Muscle layer of colon (tissue), 2 donors: ENCODE results near the gene DOCK1.

Experiments
- H3K27ac ChIP-seq: one replicate; pipeline ENCODE4 v1.7.0; 2013; ENCODE audit warnings: low read depth, mild to moderate bottlenecking, low read length, moderate library complexity
- H3K27me3 ChIP-seq, 2 donors: one replicate each; pipeline ENCODE4 v1.7.0; 2013; ENCODE audit warnings: low read length in 2 of 2, mild to moderate bottlenecking in 2 of 2; ENCODE audit not compliant: insufficient read depth in 2 of 2, control insufficient read depth in 1 of 2
- H3K36me3 ChIP-seq: one replicate; pipeline ENCODE4 v1.7.0; 2013; ENCODE audit warnings: mild to moderate bottlenecking, low read length; ENCODE audit not compliant: insufficient read depth
- H3K4me1 ChIP-seq: one replicate; pipeline ENCODE4 v1.7.0; 2013; ENCODE audit warnings: mild to moderate bottlenecking, low read length; ENCODE audit not compliant: insufficient read depth
- H3K4me3 ChIP-seq, 2 donors: one replicate each; pipeline ENCODE4 v1.7.0; 2013; ENCODE audit warnings: low read length in 2 of 2, low read depth in 1 of 2, mild to moderate bottlenecking in 1 of 2, moderate library complexity in 1 of 2
- H3K9ac ChIP-seq: one replicate; pipeline ENCODE4 v1.7.0; 2013; ENCODE audit warnings: low read length
- H3K9me3 ChIP-seq: one replicate; pipeline ENCODE4 v1.7.0; 2013; ENCODE audit warnings: mild to moderate bottlenecking, low read length
- donor health status: abdominal sarcoma.
- donor health status: Adenocarcinoma of cecum.

Gene DOCK1

GRCh38 chr10:127472976-127473375 is 567.7 kb downstream of the DOCK1 start:
- H3K9ac ChIP-seq = no peak overlapping the region
- no peaks in the 10 kb centered on the region for H3K4me1 ChIP-seq
- H3K36me3 ChIP-seq = no peaks in the 10 kb centered on the region
- no peaks in the 10 kb centered on the region for H3K27me3 ChIP-seq
- H3K27ac ChIP-seq = no peak overlapping the region
- no peak overlapping the region for H3K4me3 ChIP-seq
- no peaks in the 10 kb centered on the region for H3K9me3 ChIP-seq

GRCh38 chr10:127474501-127474900 is 569.3 kb downstream of the DOCK1 start:
- Histone ChIP-seq H3K9me3 (no peaks in the 10 kb centered on the region), H3K9ac (no peak overlapping the region), H3K27ac (no peak overlapping the region), H3K4me1 (no peaks in the 10 kb centered on the region), H3K27me3 (no peaks in the 10 kb centered on the region), H3K4me3 (no peak overlapping the region), H3K36me3 (no peaks in the 10 kb centered on the region)

DNA sequence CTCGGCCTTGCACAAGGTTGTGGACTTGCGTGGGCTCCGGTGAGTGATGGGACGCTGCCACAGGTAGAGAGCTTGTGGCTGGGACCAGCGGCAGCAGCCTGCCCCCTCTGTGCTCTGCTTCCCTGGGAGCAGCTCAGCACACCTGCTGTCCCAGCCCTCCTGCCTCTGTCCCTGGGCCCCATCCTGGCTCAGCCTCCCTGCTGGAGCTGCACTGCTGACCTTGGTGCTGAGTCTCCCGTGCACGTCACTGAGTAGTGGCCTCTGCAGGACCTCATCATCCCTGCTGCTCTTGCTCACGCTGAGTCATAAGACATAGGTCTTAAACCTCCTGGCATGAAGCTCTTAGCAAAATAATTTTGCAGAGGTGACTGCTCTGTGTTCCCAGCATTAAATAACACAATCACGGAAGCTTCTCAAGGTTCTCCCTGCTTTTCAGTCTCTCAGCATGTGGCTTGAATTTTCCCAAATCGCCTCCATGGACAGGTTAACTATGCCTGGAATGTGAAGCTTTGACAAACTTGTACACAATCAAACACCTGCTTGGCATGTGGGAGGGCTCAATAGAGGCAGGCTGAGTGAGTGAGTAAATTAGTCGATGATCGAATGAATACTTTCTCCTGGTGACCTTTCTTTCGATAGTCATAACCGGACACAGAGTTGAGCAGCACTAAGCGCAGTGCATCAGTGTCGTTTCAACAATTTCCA is 580.1 kb downstream of the DOCK1 start:
- Histone ChIP-seq H3K4me3 (no peak overlapping the region), H3K4me1 (no peaks in the 10 kb centered on the region), H3K9ac (no peak overlapping the region), H3K27ac (no peak overlapping the region), H3K9me3 (no peaks in the 10 kb centered on the region), H3K36me3 (no peaks in the 10 kb centered on the region), H3K27me3 (peaks cover 0 to 4% of the 10 kb centered on the region in 2 donors)

GRCh38 chr10:127486355-127486754 is 581.1 kb downstream of the DOCK1 start:
- no peak overlapping the region for H3K4me3 ChIP-seq
- H3K9me3 ChIP-seq = no peaks in the 10 kb centered on the region
- H3K9ac ChIP-seq = no peak overlapping the region
- no peak overlapping the region for H3K27ac ChIP-seq
- no peaks in the 10 kb centered on the region for H3K36me3 ChIP-seq
- no peaks in the 10 kb centered on the region for H3K4me1 ChIP-seq
- peaks cover 0 to 4% of the 10 kb centered on the region in 2 donors for H3K27me3 ChIP-seq

GRCh38 chr10:127492607-127493250 is 587.5 kb downstream of the DOCK1 start:
- H3K36me3 ChIP-seq = no peaks in the 10 kb centered on the region
- no peak overlapping the region for H3K9ac ChIP-seq
- H3K27ac ChIP-seq = no peak overlapping the region
- no peaks in the 10 kb centered on the region for H3K9me3 ChIP-seq
- H3K4me3 ChIP-seq = no peak overlapping the region
- no peaks in the 10 kb centered on the region for H3K4me1 ChIP-seq
- H3K27me3 ChIP-seq = no peaks in the 10 kb centered on the region

DNA sequence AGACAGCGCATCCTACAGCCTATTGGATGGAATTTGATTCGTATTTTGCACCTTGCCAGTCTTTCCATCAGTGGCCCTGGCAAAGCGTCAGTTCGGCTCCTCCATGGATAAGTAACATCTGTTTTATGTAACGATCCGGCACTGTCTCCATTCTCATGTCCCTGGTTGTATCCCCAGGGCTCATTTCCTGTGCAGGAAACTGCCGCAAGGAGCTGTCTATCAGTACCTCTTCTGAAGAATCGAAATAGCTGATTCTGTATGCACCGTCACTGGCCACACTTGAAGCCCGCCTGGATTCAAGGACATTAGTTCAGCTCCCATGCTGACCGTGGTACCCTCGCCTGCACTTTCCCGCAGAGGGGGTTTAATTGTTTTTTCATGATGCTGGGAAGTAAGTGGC is 590.8 kb downstream of the DOCK1 start:
- no peak overlapping the region for H3K9ac ChIP-seq
- no peaks in the 10 kb centered on the region for H3K9me3 ChIP-seq
- H3K27ac ChIP-seq = no peak overlapping the region
- no peak overlapping the region for H3K4me3 ChIP-seq
- H3K36me3 ChIP-seq = no peaks in the 10 kb centered on the region
- no peaks in the 10 kb centered on the region for H3K27me3 ChIP-seq
- no peaks in the 10 kb centered on the region for H3K4me1 ChIP-seq

DNA sequence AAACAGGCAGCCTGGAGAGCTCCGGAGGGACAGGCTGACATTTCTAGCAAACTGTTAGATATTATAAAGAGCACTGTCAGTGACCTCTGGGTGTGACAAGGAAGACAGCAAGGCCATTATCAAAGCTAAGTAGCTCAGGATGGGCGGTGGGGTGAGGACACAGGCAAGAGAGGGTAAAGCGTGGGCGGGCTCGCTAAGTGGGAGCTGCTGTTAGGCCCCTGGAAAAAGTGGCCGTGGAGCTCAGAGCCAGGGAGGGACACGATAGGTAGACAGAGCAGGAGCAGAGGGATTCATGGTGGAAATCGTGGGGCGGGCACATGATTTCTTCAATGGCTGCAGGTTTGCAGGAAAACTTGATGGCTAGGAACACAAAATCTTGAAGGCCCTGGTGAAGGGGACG is 592.5 kb downstream of the DOCK1 start:
- no peak overlapping the region for H3K9ac ChIP-seq
- H3K27me3 ChIP-seq = no peaks in the 10 kb centered on the region

DNA sequence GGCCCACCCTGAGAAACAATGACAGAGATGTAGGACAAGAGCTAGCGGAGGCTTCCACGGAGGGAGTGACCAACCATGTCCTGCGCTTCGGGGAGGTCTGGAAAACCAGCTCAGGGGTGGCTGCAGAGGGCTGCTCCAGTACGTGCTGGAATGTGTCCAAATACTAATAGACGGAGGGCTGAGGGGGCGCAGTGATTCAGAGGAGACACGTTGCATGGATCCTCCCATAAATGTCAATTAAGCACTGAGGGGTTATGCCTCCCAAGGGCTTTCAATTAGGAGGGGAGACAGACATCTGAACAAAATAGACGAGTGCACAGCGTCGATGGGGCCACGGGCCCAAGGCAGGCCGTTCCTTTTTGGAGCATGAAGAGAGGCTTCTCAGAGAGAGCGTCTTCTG is 592.9 kb downstream of the DOCK1 start:
- H3K27ac ChIP-seq = no peak overlapping the region
- no peaks in the 10 kb centered on the region for H3K36me3 ChIP-seq
- no peak overlapping the region for H3K9ac ChIP-seq
- H3K27me3 ChIP-seq = no peaks in the 10 kb centered on the region
- H3K4me3 ChIP-seq = no peak overlapping the region
- no peaks in the 10 kb centered on the region for H3K9me3 ChIP-seq
- no peaks in the 10 kb centered on the region for H3K4me1 ChIP-seq

More for the DNA sequence above, 592.5 kb downstream of the DOCK1 start:
- H3K9me3 ChIP-seq = no peaks in the 10 kb centered on the region
- no peaks in the 10 kb centered on the region for H3K36me3 ChIP-seq
- H3K4me3 ChIP-seq = no peak overlapping the region
- no peak overlapping the region for H3K27ac ChIP-seq
- H3K4me1 ChIP-seq = no peaks in the 10 kb centered on the region

- Histone ChIP-seq H3K4me3 (no peak overlapping the region), H3K9ac (no peak overlapping the region), H3K27ac (no peak overlapping the region), H3K4me1 (no peaks in the 10 kb centered on the region), H3K27me3 (no peaks in the 10 kb centered on the region), H3K9me3 (no peaks in the 10 kb centered on the region), H3K36me3 (no peaks in the 10 kb centered on the region)
Observed at GRCh38 chr10:127500127-127500526, 594.9 kb downstream of the DOCK1 start.
